ENCODE data around the gene HDAC11.
"Not testable (repeated sequence)": the region's sequence is repeated elsewhere in the genome, so short reads cannot be mapped to it uniquely, and the experiment has no call there.

Gene HDAC11

DNA sequence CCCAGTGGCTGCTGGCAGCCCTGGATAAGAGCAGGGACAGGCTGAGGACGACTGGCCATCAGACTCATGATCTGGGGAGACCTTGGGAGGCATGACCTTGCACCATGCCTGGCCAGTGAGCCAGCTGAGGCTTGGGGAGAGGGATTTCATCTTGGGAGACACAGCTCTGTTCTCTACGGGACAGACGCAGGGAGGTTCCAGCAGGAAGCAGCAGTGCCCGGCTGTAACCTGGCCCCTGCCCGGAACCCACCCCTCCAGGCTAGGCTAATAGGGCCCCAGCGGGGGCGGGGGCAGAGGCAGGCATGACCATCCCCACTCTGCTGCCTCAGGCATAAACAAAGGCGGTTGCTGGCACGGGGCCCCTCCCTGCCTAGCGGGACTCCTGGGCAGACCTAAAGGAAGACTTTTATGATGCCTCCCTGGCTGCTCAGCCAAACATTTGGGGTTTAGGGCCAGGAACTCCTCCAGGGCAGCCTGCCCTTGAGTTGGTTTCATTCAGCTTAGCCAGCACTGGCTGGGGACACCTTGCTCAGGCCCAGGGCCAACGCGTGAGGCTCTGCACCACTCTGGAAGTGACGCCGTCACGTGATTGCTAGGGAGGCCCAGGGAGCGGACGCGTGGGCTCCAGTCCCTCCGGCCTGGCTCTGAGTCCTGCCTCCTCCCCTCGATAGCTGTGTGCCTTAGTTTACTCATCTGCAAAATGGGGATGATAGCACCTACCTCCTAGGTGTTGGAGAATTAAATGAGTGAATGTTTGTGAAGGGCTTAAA is 27.6 kb downstream of the HDAC11 start:
- no peak for DNase-seq (ENCODE audit: low spot score)

DNA sequence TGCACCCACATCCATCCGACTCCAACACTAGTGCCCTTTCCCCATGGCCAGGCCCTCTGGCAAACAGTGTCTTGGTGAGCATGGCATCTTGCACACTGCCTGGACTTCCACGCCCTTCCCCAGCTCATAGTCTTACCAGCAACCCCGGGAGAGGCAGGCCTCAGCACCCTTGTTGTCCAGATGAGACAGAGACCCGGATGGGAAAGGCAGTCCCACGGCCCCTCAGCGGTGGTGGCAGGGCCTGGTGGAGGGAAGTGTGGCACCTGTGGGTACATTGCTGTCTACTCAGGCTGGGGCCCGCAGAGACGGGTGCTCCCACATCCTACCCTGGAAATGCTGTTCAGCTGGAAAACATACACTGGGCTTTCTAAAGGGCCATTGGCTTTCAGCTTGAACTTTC is 28.4 kb downstream of the HDAC11 start:
- no peak for DNase-seq (ENCODE audit: low spot score)

DNA sequence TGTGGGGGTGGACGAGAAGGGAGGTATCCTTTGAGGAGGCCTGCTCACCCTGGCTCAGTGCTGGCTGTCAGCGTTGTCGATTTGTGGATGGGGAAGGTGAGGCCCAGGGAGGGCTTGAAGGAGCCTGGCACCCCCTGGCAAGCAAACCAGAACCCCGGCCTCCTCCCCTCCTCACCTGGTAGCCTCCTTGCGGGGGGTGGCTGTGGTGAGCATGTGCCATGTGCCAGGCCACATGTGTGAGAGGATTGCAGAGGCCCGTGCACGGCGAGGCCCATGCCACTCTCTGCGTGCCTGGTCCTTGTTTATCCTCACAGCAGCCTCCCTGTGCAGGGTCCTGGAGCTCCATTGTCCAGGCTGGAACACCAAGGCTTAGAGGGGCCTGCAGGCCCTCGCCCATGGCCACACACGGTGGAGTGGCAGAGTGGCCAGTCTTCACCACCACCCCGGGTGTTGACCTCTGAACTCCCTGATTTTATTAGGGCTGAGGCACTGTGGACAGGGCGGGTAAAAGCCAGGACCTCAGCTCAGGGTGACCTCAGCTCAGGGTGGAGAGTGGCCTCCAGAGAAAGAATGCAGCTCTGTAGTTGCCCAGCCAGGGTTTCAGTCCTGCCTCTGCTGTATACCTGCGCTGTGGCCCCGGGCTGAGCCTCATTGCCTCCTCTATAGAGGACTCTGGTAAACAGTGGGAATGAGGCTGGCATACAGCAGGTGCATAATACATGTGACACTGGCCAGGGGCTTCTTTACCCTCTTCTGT is 29.1 kb downstream of the HDAC11 start:
- DNase-seq (ENCODE audit: low spot score): no peak

DNA sequence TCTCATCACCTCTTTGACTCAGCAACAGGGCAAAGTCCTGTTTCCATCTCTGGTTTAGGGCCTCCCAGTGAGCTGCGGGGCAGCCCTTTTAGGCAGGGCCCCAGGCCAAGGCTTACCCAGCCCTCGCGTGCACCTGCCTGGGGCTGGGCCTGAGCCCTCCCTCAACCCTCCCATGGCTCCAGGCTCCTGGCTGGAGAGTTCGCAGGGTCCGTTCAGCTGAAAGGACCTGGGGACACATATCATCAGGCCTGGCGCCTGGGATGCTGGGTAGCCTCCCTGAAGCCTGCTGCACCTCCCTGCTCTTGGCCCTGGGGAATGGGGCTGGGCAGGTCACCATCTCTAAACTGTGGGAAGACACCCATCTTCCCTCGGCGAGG is 29.7 kb downstream of the HDAC11 start:
- no peak for DNase-seq (ENCODE audit: low spot score)

DNA sequence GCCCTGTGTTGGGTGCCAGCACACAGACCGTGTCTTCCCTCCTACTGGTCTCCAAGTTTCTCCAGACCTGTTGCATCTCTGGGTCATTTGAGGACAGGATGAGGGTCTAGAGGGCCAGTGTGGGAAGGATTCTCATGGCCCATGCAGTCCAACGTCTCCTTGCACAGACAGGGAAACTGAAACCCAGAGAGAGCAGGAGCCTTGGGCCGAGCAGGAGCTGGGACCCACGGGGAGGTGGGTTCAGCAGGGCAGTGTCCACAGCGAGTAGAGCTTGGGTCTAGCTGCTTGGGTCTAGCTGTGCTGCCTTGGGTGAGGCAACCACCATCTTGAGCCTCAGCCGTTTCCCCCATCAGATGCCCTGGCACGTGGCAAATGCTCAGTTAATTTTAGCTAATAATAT is 32.3 kb downstream of the HDAC11 start:
- DNase-seq (ENCODE audit: low spot score): no peak

DNA sequence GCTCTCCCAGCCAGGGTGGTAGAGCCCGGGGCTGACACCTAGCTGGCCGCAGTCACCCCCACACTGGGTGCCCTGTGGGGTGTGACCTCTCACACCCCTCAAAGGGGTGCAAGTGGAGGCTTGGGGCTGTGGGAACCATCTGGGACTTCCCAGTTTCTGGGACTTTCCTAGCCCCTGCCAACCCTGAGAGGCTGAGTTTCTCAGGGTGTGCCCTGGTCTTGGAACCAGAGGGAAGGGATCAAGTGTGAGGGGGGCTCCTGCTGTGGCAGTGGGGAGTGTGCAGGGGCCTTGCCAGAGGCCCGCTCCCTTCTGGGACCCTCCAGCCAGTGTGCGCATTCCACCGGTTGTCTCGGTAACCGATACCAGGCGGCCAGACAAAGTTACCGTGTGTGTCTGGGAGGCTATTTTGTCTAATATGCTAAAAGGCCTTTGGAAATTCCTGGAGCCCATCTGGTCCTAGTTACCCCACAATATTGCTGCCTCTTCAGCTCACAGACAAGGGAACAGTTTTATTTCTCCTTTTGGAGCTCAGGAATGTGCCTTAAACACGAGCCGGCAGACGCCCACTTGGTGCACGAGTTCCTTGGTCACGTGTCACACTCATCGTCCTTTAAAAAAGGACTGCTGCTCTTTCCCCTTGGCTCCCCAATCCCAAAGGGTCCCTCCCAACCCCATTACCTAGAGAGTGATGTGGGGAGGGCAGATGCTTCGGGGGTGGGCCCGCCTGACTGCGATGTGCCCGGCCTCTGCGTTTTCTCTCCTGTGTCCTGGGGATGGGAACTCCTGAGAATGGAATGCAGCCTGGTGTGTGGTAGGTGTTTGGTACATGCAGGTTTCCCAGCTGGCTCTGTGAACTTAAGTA is 33.2 kb downstream of the HDAC11 start:
- no peak for DNase-seq (ENCODE audit: low spot score)

DNA sequence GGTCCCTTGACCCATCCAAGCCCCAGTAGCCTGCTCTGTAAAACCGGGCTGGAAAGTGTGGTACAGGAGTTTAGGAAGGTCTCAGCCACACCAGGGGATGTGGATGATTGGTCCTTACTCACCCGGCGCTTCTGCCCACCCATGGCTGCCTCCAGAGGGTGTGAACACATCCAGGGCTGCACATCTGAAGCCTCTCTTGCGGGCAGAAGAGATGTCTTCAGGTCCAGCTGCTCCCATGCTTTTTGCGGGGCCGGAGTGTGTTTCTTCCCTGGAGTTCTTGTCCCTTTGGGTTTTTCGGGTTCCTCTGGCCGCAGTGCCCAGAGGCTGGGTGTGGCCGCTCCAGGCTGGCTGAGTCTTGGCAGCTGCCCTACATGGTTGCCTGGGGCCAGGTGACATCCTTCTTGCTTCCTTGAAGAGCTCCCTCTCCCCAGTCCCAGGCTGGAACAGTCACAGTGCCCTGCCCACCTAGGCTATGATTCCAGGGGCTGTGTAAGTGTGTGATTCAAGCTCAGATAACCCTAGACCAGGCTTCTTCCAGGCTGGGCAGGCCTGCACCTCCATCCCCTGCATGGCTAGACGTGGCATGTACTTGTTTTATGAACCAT is 33.9 kb downstream of the HDAC11 start:
- no peak for DNase-seq (ENCODE audit: low spot score)

DNA sequence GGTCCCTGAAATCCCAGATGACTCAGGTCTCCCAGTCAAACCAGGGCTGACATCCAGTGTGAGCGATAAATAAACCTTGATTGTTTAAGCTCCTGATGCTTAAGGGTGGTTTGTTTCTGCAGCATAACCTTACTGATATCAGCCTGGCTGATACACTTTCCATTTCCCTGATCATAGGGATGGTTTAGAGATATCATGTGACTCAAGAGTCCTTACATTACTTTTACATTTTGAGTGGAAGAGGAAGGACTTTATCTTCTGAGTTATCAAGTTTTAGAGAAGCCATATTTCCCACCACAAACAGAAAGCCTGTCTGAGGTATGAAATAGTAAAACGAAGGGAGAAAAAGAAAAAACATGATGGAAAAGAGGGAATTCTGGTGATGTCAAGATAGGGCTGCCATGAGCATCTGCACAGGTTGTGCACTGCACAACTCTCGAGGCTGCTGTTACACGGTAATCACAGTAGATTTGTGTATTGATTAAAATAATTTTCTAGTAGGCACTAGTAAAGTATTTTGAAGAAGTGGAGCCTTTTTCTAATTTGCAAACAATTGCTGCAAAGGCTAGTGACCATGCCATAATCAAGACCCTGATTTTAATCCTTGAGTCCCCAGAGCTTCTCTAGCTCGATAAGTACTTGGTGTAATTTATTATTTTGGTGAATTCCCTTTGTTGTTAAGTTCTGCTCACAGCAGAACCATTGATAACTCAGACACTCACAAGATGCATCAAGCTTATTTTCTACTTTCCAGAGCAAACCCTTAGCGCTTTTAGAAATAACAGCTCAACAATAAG is 34.7 kb downstream of the HDAC11 start:
- no peak for DNase-seq (ENCODE audit: low spot score)

DNA sequence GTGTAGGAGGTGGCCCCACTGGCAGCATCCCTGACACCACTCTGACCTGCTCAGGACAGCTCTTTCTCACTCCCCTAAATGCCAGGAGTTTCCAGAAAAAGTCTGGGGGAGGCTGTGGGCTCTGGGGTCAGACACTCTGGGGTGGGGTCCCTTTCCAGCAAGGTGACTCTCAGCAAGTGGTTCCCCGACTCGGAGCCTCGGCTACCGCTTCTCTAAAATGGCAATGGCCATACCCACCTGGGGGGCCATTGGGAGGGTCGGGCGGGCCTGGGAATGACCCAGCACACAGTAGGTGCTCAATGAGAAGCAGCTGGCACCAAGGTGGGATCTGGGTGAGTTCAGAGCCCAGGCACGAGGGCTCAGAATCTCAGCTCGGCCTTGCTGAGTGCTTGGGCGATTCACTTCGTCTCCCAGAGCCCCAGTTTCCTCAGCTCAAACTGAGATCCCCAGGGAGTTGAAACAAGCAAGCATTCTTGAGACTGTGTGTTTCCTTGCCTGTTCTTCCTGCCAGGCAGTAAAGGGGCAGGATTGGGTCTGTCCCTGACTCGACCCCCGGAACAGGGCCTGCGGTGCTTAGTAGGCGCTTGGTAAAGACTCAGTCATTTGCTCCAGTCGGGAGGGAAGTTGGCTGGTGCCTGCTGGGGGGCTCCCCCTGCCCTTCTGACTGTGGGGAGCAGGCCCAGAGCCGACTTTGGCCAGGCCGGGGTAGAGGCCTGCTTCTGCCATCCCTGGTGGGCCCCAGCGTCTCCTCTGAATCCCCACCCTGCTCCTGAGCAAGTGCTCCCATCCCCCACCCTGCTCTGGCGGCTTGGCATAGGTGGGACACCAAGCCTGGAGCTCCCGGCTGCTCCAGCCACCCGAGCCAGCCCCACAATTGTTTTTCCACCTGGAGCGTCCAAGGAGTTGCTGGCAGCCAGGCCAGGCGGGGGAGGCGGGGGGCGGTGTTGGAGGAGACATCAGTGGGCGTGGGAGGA is 36.0 kb downstream of the HDAC11 start:
- DNase-seq (ENCODE audit: low spot score): no peak

DNA sequence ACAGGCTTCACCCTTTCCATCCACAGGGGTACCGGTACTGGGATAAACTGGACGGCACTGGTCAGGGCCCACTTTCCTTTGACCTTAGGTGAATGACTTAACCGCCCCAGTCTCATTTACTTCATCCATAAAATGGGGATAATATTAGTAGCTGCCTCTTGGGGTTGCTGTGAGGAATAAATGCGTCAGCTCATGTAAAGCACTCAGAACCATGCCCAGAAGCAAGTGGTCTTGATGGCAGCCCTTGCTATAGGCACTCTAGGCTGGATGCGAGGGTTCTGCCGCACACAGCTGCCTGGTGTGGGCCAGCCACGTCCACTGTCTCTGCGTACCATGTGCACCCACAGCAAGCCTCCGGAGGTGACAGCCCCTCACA is 36.6 kb downstream of the HDAC11 start:
- no peak for DNase-seq (ENCODE audit: low spot score)

DNA sequence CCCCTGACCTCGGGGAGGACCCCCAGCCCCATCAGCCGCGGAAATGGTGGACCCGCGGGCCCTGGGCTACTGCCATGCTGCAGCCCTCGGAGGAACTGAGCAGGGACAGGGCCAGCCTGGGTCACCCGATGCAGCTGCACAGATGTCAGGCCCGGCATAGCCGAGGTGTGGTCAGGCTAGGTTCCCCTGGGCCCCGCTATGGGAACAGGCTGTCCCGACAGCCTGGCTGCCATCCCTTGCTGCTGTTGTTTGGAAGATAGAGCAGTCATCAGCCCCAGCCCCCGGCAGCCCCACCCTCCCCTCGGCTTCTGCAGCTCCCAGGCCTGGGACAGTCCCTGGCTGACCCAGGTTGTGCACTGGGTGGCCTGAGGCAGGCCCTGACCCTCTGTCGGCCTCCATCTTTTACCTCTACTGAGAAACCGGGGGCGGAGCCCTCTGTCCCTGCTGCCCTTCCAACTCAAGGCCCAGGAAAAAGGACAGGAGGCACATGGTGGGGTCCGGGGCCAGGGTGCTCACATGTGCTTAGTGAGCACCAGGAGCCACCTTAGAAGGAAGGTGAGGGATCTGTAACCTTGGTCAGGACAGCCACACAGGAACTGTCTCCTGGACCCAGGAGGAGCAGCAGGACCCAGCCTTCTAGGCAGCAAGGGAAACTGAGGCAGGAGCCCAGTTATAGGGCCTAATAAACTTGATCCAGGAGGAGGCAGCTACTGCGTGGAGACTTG is 37.3 kb downstream of the HDAC11 start:
- no peak for DNase-seq (ENCODE audit: low spot score)

DNA sequence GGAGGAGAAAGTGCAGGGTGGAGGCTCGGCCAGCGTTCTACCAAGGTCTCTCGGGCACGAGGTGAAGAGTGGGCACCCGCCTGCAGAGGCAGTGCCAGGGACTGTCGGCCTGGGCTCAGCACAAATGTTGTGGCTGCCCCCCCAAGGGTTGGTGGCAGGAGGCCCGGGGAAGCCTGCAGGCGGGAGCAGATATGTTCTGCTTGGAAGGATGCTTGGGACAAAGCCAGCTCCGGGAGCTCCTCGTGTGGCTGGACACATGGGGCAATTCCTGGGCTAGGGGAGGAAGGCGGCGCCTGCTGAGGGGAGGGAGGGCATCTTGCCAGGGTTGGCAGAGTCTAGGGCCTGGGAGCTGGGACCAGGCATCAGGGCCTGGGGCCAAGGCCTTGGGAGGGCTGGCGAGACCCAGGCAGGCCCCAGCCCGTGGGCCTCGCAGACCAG is 38.4 kb downstream of the HDAC11 start:
- DNase-seq (ENCODE audit: low spot score): no peak

DNA sequence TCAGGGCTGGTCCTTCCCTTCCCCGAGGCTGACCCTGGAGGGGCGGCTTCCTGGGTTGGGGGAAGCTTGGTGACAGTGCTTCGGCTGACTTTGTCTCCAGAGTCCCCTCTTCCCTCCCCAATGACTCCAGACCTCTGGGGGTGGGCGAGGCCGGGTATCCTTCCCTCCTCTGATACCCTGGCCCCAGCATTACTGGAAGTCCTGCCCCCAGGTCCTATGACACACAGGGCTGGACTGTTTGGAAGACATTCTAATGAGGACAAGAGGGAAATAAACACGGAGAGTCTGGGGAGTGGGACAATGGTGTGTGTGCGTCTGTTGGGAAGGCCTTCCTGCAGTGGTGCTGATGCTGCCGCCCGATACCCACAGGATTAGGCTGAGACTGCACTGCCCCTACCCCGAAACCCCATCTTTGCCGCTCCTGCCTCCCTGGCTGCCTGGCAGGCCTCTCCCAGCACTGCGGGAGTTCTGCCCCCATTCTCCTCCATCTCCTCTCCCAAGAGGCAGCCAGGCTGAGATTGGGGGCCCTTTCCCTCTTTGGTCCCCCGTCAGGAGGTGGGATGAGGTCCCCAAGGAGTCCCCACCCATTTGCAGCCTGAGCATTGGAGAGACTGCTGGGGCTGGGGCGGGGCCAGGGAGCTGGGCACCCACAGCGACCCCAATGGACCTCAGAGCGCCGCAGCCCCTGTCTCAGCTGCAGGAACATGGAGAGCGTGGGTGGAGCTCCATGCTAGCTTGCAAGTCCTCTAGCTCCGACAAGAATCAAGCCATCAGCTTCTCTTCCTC is 39.1 kb downstream of the HDAC11 start:
- DNase-seq (ENCODE audit: low spot score): no peak

DNA sequence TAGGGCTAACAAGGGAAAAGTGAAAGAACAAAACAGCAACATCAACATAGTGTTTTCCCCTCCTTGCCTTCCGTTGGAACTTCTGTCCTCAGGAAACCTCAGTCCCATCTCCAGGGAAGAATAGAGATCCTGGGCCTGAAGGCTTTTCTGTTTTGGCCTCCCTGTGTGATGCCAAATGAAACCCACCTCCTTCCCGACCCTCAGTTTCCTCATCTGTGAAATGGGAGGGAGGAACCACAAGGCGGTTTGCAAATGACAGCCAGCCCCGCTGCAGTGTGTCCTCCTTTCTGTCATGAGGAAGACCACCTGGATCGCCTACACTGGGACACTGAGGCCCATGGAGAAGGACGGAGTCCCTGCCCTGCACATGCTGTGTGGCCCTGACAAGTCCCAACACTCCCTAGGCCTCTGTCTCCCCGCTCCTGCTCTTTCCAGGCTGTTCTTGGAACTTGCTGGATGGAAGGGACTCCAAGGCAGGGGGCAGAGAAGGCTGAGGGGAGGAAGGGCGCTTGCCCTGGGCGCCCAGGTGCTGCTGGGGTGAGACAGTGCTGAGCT is 40.3 kb downstream of the HDAC11 start:
- DNase-seq (ENCODE audit: low spot score): no peak

DNA sequence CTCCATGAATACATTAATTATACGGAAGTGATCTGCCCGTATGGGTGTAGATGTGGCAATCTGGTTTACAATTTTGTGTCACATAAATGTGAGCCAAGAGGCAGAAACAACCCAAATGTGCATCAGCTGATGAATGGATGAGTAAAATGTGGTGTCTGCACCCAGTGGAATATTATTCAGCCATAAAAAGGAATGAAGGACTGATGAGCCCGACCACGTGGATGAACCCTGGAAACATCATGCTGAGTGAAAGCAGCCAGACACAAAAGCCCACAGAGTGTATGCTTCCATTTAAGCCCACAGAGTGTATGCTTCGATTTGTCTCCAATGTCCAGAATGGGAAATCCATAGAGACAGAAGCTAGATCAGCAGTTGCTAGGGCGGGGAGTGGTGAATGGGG is 41.2 kb downstream of the HDAC11 start:
- DNase-seq (ENCODE audit: low spot score): no peak

DNA sequence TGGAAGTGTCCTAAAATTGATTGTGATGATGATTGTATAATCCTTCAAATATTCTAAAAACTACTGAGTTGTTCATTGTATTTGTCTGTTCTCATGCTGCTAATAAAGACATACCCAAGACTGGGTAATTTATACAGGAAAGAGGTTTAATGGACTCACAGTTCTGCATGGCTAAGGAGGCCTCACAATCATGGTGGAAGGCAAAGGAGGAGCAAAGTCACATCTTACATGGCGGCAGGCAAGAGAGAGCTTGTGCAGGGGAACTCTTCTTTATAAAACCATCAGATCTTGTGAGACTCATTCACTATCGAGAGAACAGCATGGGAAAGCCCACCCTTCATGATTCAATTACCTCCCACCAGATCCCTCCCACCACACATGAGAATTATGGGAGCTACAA is 41.6 kb downstream of the HDAC11 start:
- not testable (repeated sequence) for DNase-seq (ENCODE audit: low spot score)

DNA sequence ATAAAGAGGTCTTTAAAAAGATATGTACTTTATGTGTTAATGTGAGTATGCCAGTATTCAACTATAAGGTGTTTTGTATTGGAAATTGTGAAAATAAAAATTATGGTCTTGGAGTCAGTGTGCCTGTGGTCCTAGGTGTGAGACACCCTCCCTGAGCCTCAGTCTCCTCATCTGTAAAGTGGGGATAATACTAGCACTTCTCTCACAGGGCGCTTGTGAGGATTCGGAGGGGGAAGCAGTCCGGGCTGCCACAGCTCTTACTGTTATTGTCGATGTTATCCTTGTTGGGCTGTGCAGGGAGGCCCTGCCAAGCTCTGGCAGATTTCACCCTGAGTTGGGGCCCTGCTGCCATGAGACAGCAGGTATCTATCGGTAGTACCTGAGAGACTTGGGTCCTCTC is 42.1 kb downstream of the HDAC11 start:
- DNase-seq (ENCODE audit: low spot score): no peak

DNA sequence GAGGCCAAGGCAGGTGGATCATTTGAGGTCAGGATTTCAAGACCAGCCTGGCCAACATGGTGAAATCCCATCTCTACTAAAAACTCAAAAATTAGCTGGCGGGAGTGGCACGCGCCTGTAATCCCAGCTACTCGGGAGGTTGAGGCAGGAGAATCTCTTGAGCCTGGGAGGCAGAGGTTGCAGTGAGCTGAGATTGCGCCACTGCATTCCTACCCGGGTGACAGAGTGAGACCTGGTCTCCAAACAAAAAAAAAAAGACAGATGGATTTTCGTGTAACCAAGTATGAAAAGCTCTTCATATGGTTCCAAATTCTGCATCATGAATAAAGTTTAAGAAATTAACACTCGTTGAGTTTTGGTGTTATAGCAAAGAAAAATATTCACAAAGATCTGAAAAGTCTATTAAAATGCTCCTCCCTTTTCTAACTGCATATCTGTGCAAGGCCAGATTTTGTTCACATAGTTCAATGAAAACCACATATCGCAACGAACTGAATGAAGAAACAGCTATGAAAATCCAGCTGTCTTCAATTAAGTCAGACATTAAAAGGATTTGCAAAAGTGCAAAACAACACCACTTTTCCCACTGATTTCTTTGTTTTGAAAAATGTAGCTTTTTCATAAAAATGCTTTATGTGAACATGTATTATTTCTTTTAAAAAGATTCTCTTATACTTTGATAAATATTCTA is 45.0 kb downstream of the HDAC11 start:
- DNase-seq (ENCODE audit: low spot score): no peak
